Neural cell (in vitro differentiated cells): Measurements from ENCODE around the gene MS4A7. TPM values are rescaled to one million over a fixed set of nuclear protein-coding genes. Genes with fewer than 3 reads are reported as not detected.

Experiments
- H2AFZ ChIP-seq: fragments of 200-600, 300-800 bp; sonication (generic), shearing (Covaris generic); 2 replicates; pipeline ENCODE4 v1.6.0; 2014; ENCODE audit warnings: low read depth, mild to moderate bottlenecking, antibody characterized with exemption, low read length, moderate library complexity
- H3F3A ChIP-seq: fragments of 200-600 bp; shearing (Covaris generic); 2 replicates; pipeline ENCODE4 v1.6.1; 2016; ENCODE audit warnings: mild to moderate bottlenecking, moderate library complexity, mixed read lengths, antibody characterized with exemption, low read length; ENCODE audit not compliant: insufficient read depth, poor library complexity, severe bottlenecking
- H3K27ac ChIP-seq: fragments of 200-600, 300-800 bp; sonication (generic), shearing (Covaris generic); 2 replicates; pipeline ENCODE4 v1.5.1; 2014; ENCODE audit warnings: mild to moderate bottlenecking, low read length, moderate library complexity
- H3K27me3 ChIP-seq: fragments of 300-800, 200-600 bp; sonication (generic), shearing (Covaris generic); 2 replicates; pipeline ENCODE4 v1.6.0; 2014; ENCODE audit warnings: mild to moderate bottlenecking, low read depth, low read length, moderate library complexity; ENCODE audit not compliant: insufficient read depth
- H3K36me3 ChIP-seq: fragments of 300-800, 200-600 bp; sonication (generic), shearing (Covaris generic); 2 replicates; pipeline ENCODE4 v1.5.1; 2014; ENCODE audit warnings: mild to moderate bottlenecking, antibody characterized with exemption, low read length, moderate library complexity; ENCODE audit not compliant: insufficient read depth
- H3K4me2 ChIP-seq: fragments of 300-800, 200-600 bp; sonication (generic), shearing (Covaris generic); 2 replicates; pipeline ENCODE4 v1.6.0; 2014; ENCODE audit warnings: mild to moderate bottlenecking, low read length
- H3K4me3 ChIP-seq: fragments of 300-800, 200-600 bp; sonication (generic), shearing (Covaris generic); 2 replicates; pipeline ENCODE4 v1.5.1; 2014; ENCODE audit warnings: mild to moderate bottlenecking, low read length, moderate library complexity
- H3K79me2 ChIP-seq: fragments of 200-600 bp; shearing (Covaris generic); replicated peaks from 2 replicates; pipeline ENCODE4 v1.6.0; 2014; ENCODE audit warnings: mild to moderate bottlenecking, low read length, moderate library complexity; ENCODE audit not compliant: insufficient read depth
- H3K9ac ChIP-seq: fragments of 300-800, 200-600 bp; sonication (generic), shearing (Covaris generic); 2 replicates; pipeline ENCODE4 v1.6.1; 2016; ENCODE audit warnings: mild to moderate bottlenecking, low read length, mixed read lengths
- H3K9me2 ChIP-seq: fragments of 200-600 bp; shearing (Covaris generic); 2 replicates; pipeline ENCODE4 v1.6.1; 2016; ENCODE audit warnings: mild to moderate bottlenecking, low read length, mixed read lengths; ENCODE audit not compliant: insufficient read depth
- H3K9me3 ChIP-seq: fragments of 200-600, 300-800 bp; sonication (generic), shearing (Covaris generic); 2 replicates; pipeline ENCODE4 v1.6.1; 2016; ENCODE audit warnings: mild to moderate bottlenecking, mixed run types, low read length, moderate library complexity, mixed read lengths
- H4K20me1 ChIP-seq: fragments of 200-600 bp; shearing (Covaris generic); 2 replicates; pipeline ENCODE4 v1.6.1; 2016; ENCODE audit warnings: mild to moderate bottlenecking, mixed run types; ENCODE audit not compliant: insufficient read depth
- CTCF ChIP-seq: fragments of 450-650 bp; IDR thresholded peaks from 2 replicates; pipeline ENCODE4 v1.5.1; 2014; ENCODE audit warnings: antibody characterized with exemption, mild to moderate bottlenecking, moderate library complexity; ENCODE audit not compliant: poor library complexity, severe bottlenecking
- EP300 ChIP-seq: fragments of 450-650 bp; conservative IDR thresholded peaks from 2 replicates; pipeline ENCODE4 v1.6.1; 2014; ENCODE audit warnings: antibody characterized with exemption, mild to moderate bottlenecking, moderate library complexity; ENCODE audit not compliant: poor library complexity, severe bottlenecking
- EZH2 ChIP-seq: fragments of 200-600, 300-800 bp; shearing (Covaris generic), sonication (generic); IDR thresholded peaks from 2 replicates; pipeline ENCODE4 v1.6.1; 2014; ENCODE audit warnings: antibody characterized with exemption, low read length, borderline replicate concordance, mild to moderate bottlenecking; ENCODE audit not compliant: insufficient read depth, poor library complexity, severe bottlenecking
- MXI1 ChIP-seq: fragments of 450-650 bp; conservative IDR thresholded peaks from 2 replicates; pipeline ENCODE4 v1.6.1; 2014; ENCODE audit warnings: antibody characterized with exemption, mild to moderate bottlenecking; ENCODE audit not compliant: poor library complexity, severe bottlenecking
- POLR2AphosphoS5 ChIP-seq: IDR thresholded peaks from 2 replicates; pipeline ENCODE4 v1.6.1; 2012
- RAD21 ChIP-seq: fragments of 450-650 bp; conservative IDR thresholded peaks from 2 replicates; pipeline ENCODE4 v1.6.1; 2014; ENCODE audit warnings: antibody characterized with exemption, mild to moderate bottlenecking, moderate library complexity
- REST ChIP-seq: IDR thresholded peaks from 2 replicates; pipeline ENCODE4 v1.6.1; 2012; ENCODE audit warnings: borderline replicate concordance
- SMC3 ChIP-seq: fragments of 450-650 bp; conservative IDR thresholded peaks from 2 replicates; pipeline ENCODE4 v1.6.1; 2014; ENCODE audit warnings: antibody characterized with exemption, mild to moderate bottlenecking, moderate library complexity; ENCODE audit not compliant: poor library complexity
- TAF1 ChIP-seq: IDR thresholded peaks from 2 replicates; pipeline ENCODE4 v1.6.1; 2012; ENCODE audit warnings: low read depth
- polyA plus RNA-seq: library from polyadenylated mRNA; depleted of rRNA; stranded (reverse); fragments of >200 nt; gene quantifications from 2 replicates; pipeline ENCODE4 v1.2.3, GENCODE V29; 2014

MS4A7 gene
- polyA plus RNA-seq, 1 donor from 2014 or later = not detected

GRCh38 chr11:60420015-60420414, 41.7 kb downstream of the MS4A7 start:
- no peak overlapping the region for H2AFZ ChIP-seq
- TF ChIP-seq REST = no peak
- TF ChIP-seq POLR2AphosphoS5 = no peak
- TF ChIP-seq SMC3 = no peak
- TF ChIP-seq TAF1 = no peak
- no peak for TF ChIP-seq RAD21
- no peak for TF ChIP-seq EZH2
- no peak for TF ChIP-seq CTCF
- TF ChIP-seq MXI1 = no peak
- no peak for TF ChIP-seq EP300
- no peaks in the 10 kb centered on the region for H3K9me2 ChIP-seq
- no peak overlapping the region for H3K27ac ChIP-seq
- H3K4me2 ChIP-seq = no peak overlapping the region
- no peaks in the 10 kb centered on the region for H4K20me1 ChIP-seq
- H3F3A ChIP-seq = no peaks in the 10 kb centered on the region
- H3K79me2 ChIP-seq = no peaks in the 10 kb centered on the region
- no peak overlapping the region for H3K4me3 ChIP-seq
- no peak overlapping the region for H3K9ac ChIP-seq
- H3K9me3 ChIP-seq = no peaks in the 10 kb centered on the region
- H3K36me3 ChIP-seq = no peaks in the 10 kb centered on the region
- no peaks in the 10 kb centered on the region for H3K27me3 ChIP-seq

- Histone ChIP-seq H3K9me2 (no peaks in the 10 kb centered on the region), H3F3A (no peaks in the 10 kb centered on the region), H3K9ac (no peak overlapping the region), H3K4me3 (no peak overlapping the region), H3K27me3 (no peaks in the 10 kb centered on the region), H4K20me1 (no peaks in the 10 kb centered on the region), H3K9me3 (no peaks in the 10 kb centered on the region), H3K4me2 (no peak overlapping the region), H3K79me2 (no peaks in the 10 kb centered on the region), H2AFZ (no peak overlapping the region), H3K36me3 (no peaks in the 10 kb centered on the region), H3K27ac (no peak overlapping the region)
- TF ChIP-seq TAF1 (no peak), RAD21 (no peak), REST (no peak), EZH2 (no peak), EP300 (no peak), SMC3 (no peak), POLR2AphosphoS5 (no peak), CTCF (no peak), MXI1 (no peak)
Observed at GRCh38 chr11:60422609-60423008, 44.3 kb downstream of the MS4A7 start.
